Ovary (tissue), 3 donors: ENCODE results near the gene CDH20.

Experiments used
- CTCF ChIP-seq, 3 donors: fragments of 450-650 bp in 2 of 3; fragments of 200-600 bp in 1 of 3; IDR thresholded peaks; one replicate each; pipeline versions ENCODE4 v1.5.1 to v1.8.0; 2016 to 2022; ENCODE audit warnings: antibody characterized with exemption in 3 of 3, mild to moderate bottlenecking in 1 of 3
- EP300 ChIP-seq: sonication (generic); formaldehyde crosslinking; IDR thresholded peaks from one replicate; pipeline ENCODE4 v1.6.1; 2017; ENCODE audit warnings: antibody characterized with exemption
- POLR2A ChIP-seq: fragments of 450-650 bp; IDR thresholded peaks from one replicate; pipeline ENCODE4 v1.6.1; 2017; ENCODE audit warnings: antibody characterized with exemption, mild to moderate bottlenecking, moderate library complexity
- donor health status: DM: no; HTN: no; CAD: no.

GRCh38 chr18:61400016-61400635, 66.9 kb downstream of the CDH20 start:
- TF ChIP-seq POLR2A (no peak), CTCF (IDR thresholded peaks at IDR 0.05) (no peak), EP300 (no peak)
